Stimulated activated effector memory CD8-positive, alpha-beta T cell treated with anti-CD3 and anti-CD28 coated beads, Interleukin-12 subunit alpha, Interleukin-12 subunit beta, amount 100 ng/mL, for 72 hours (primary cell): ENCODE data around the gene ATE1.
"Not testable (repeated sequence)": the region's sequence is repeated elsewhere in the genome, so short reads cannot be mapped to it uniquely, and the experiment has no call there.

Experiments
- ATAC-seq: fragments of 150-1000 bp; cut with Tn5 transposase; 2 replicates; pipeline ENCODE4 v1.10.0; 2021
- DNase-seq, 2 donors: peaks; one replicate each; pipeline ENCODE4 v3.0.0; 2021 to 2022; ENCODE audit warnings: low spot score in 2 of 2
- H3K27ac Mint-ChIP-seq: one replicate; pipeline ENCODE4 v1.8.0; 2022; ENCODE audit warnings: mild to moderate bottlenecking, mixed read lengths
- H3K36me3 Mint-ChIP-seq: one replicate; pipeline ENCODE4 v1.8.0; 2022; ENCODE audit warnings: mild to moderate bottlenecking, mixed read lengths
- H3K4me1 Mint-ChIP-seq: one replicate; pipeline ENCODE4 v1.8.0; 2022; ENCODE audit warnings: mixed read lengths
- H3K4me3 Mint-ChIP-seq: one replicate; pipeline ENCODE4 v1.8.0; 2022; ENCODE audit warnings: mild to moderate bottlenecking, mixed read lengths
- H3K9me3 Mint-ChIP-seq: one replicate; pipeline ENCODE4 v1.8.0; 2022; ENCODE audit warnings: mixed read lengths

ATE1 gene

GRCh38 chr10:121835376-121835775, 92.5 kb downstream of the ATE1 start:
- Mint-ChIP-seq H3K4me3 (no peak overlapping the region), H3K9me3 (no peaks in the 10 kb centered on the region), H3K36me3 (peaks cover 34% of the 10 kb centered on the region), H3K27ac (no peak overlapping the region), H3K4me1 (peaks cover 10% of the 10 kb centered on the region)
- ATAC-seq (no peak), DNase-seq (no peak)

- no peak for ATAC-seq
- peaks cover 10% of the 10 kb centered on the region for H3K4me1 Mint-ChIP-seq
- no peak overlapping the region for H3K4me3 Mint-ChIP-seq
- H3K27ac Mint-ChIP-seq = no peak overlapping the region
- H3K9me3 Mint-ChIP-seq = no peaks in the 10 kb centered on the region
- peaks cover 38% of the 10 kb centered on the region for H3K36me3 Mint-ChIP-seq
- no peak for DNase-seq
These were observed 93.1 kb downstream of the ATE1 start for GRCh38 chr10:121834757-121835156.

GRCh38 chr10:121833387-121833786, 94.4 kb downstream of the ATE1 start:
- H3K9me3 Mint-ChIP-seq = no peaks in the 10 kb centered on the region
- H3K4me3 Mint-ChIP-seq = no peak overlapping the region
- H3K36me3 Mint-ChIP-seq = peaks cover 39% of the 10 kb centered on the region
- no peak overlapping the region for H3K27ac Mint-ChIP-seq
- no peak for ATAC-seq
- peaks cover 7% of the 10 kb centered on the region for H3K4me1 Mint-ChIP-seq
- no peak for DNase-seq

DNA sequence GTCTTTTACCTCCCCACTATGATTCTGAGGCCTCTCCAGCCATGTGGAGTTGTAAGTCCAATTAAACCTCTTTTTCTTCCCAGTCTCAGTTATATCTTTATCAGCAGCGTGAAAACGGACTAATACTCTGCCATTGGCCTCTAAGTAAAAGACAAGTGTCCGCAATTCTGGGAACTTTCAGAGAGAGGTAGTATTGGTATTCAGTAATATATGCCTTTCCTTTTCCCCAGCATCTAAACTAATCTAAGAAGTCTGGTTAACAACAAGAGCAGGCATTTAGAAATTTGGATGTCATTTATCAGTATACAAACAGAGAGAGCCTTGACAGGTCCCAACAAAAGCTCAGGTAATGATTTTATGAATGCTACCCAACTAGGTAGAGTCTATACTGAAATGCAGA, 95.2 kb downstream of the ATE1 start:
- Mint-ChIP-seq H3K4me1 (no peaks in the 10 kb centered on the region), H3K9me3 (no peaks in the 10 kb centered on the region), H3K4me3 (no peak overlapping the region), H3K27ac (no peak overlapping the region), H3K36me3 (peaks cover 39% of the 10 kb centered on the region)
- DNase-seq (no peak), ATAC-seq (no peak)

DNA sequence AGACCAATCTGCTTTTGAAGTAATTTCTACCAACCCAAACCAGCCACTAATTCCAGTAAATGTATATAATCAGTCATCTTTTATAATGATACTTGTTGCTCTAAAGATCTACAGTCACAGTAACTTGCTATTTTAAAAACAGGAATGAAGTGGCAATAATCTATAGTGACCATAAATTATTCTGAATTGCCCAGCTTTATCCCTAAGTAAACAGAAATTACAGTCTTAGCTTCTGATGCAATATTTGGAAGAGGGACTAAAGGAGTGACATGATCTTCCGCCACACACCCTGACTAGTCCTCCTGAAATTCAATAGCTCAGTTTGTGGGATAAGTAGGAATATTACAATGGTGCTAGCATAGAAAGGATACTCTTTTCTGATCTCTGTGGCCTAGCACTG, 96.1 kb downstream of the ATE1 start:
- no peak for ATAC-seq
- Mint-ChIP-seq H3K4me3 (no peak overlapping the region), H3K27ac (no peak overlapping the region), H3K9me3 (no peaks in the 10 kb centered on the region), H3K4me1 (no peaks in the 10 kb centered on the region), H3K36me3 (peaks cover 46% of the 10 kb centered on the region)
- DNase-seq = no peak

DNA sequence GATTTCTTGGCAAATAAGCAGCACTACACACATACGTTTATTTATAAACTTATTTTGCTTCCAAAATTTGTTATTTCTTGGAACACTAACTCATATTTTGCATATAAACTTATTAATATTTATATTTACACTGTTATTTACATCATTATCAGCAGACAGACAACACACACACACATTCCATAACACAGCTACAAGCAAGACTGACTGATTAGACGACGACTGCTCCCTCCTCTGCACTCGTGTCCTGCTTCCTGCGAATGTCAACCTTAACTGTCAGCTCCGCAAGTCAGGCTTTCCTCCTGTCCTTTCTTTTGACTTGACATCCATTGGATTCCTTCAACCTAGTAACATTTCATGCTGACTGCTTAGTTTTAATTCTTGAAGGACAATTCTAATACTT, 96.6 kb downstream of the ATE1 start:
- DNase-seq (no peak), ATAC-seq (no peak)
- no peaks in the 10 kb centered on the region for H3K4me1 Mint-ChIP-seq
- H3K4me3 Mint-ChIP-seq = no peak overlapping the region
- peaks cover 42% of the 10 kb centered on the region for H3K36me3 Mint-ChIP-seq
- no peaks in the 10 kb centered on the region for H3K9me3 Mint-ChIP-seq
- no peak overlapping the region for H3K27ac Mint-ChIP-seq

GRCh38 chr10:121830101-121830500, 97.7 kb downstream of the ATE1 start:
- ATAC-seq (no peak), DNase-seq (no peak)
- Mint-ChIP-seq H3K4me1 (no peaks in the 10 kb centered on the region), H3K27ac (no peak overlapping the region), H3K9me3 (no peaks in the 10 kb centered on the region), H3K4me3 (no peak overlapping the region), H3K36me3 (peaks cover 30% of the 10 kb centered on the region)

- Mint-ChIP-seq H3K9me3 (no peaks in the 10 kb centered on the region), H3K27ac (no peak overlapping the region), H3K36me3 (peaks cover 24% of the 10 kb centered on the region), H3K4me3 (no peak overlapping the region), H3K4me1 (no peaks in the 10 kb centered on the region)
- ATAC-seq (peak; percentile 95), DNase-seq (no peak)
These were observed 99.8 kb downstream of the ATE1 start for GRCh38 chr10:121828045-121828444.

GRCh38 chr10:121826773-121827172, 101.1 kb downstream of the ATE1 start:
- not testable (repeated sequence) for DNase-seq, H3K4me3 Mint-ChIP-seq, ATAC-seq, H3K9me3 Mint-ChIP-seq, H3K4me1 Mint-ChIP-seq, H3K27ac Mint-ChIP-seq
- H3K36me3 Mint-ChIP-seq = peaks cover 27% of the 10 kb centered on the region

DNA sequence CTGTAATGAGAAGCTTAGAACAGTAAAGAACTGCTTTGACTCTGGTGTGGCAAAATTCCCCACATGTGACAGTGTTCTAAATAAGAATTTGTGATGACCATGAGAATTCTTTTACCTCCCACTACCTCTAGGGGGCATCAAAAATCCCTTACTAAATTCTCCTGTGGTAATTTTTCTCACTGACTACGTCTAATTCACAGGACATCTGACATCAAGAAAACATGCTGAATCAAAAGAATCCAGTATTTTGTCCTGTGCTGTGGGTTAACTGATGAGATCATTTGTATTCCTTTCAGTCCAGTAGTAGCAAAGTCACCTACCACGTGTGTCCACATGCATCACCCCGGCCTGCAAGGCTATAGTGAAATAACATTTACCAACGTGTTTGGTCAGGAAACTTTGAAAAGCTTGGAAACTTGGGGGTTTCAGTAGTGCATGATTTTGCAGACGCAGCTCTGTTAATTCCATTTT, 103.8 kb downstream of the ATE1 start:
- no peaks in the 10 kb centered on the region for H3K4me1 Mint-ChIP-seq
- no peak overlapping the region for H3K27ac Mint-ChIP-seq
- DNase-seq (no peak), ATAC-seq (peak; percentile 29)
- no peak overlapping the region for H3K4me3 Mint-ChIP-seq
- H3K9me3 Mint-ChIP-seq = no peaks in the 10 kb centered on the region
- H3K36me3 Mint-ChIP-seq = peaks cover 18% of the 10 kb centered on the region

- Mint-ChIP-seq H3K4me1 (no peaks in the 10 kb centered on the region), H3K36me3 (peaks cover 14% of the 10 kb centered on the region), H3K4me3 (no peak overlapping the region), H3K9me3 (no peaks in the 10 kb centered on the region), H3K27ac (peak overlapping the region; percentile 83)
- no peak for DNase-seq
- no peak for ATAC-seq
These were observed 105.1 kb downstream of the ATE1 start for GRCh38 chr10:121822724-121823123.

DNA sequence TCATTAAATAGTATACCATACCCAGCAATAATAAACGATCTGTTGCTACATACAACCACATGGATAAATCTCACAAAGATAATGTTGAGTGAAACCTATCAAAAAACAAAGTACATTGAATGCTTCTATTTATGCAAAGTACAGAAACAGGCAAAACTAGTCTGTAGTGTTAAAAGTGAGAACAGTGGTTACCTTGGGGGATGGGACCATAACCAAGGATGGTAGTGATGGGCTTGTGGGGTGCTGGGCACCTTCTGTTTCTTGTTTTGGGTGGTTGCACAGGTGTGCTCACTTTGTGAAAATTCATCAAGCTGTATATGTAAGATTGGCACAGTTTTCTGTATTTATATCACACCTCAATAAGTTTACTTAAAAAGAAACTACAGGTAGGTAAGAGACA, 105.7 kb downstream of the ATE1 start:
- Mint-ChIP-seq H3K27ac (no peak overlapping the region), H3K4me1 (no peaks in the 10 kb centered on the region), H3K9me3 (no peaks in the 10 kb centered on the region), H3K36me3 (peaks cover 11% of the 10 kb centered on the region), H3K4me3 (no peak overlapping the region)
- DNase-seq (no peak), ATAC-seq (no peak)

- Mint-ChIP-seq H3K9me3 (no peaks in the 10 kb centered on the region), H3K36me3 (peaks cover 6% of the 10 kb centered on the region), H3K4me3 (no peak overlapping the region), H3K4me1 (no peaks in the 10 kb centered on the region), H3K27ac (no peak overlapping the region)
- no peak for ATAC-seq
- no peak for DNase-seq
These were observed 108.8 kb downstream of the ATE1 start for GRCh38 chr10:121819049-121819448.

- H3K27ac Mint-ChIP-seq = no peak overlapping the region
- H3K36me3 Mint-ChIP-seq = peaks cover 6% of the 10 kb centered on the region
- no peak overlapping the region for H3K4me3 Mint-ChIP-seq
- no peaks in the 10 kb centered on the region for H3K9me3 Mint-ChIP-seq
- peak; percentile 34 for ATAC-seq
- DNase-seq = no peak
- H3K4me1 Mint-ChIP-seq = no peaks in the 10 kb centered on the region
These were observed 109.2 kb downstream of the ATE1 start for GRCh38 chr10:121818599-121818998.

DNA sequence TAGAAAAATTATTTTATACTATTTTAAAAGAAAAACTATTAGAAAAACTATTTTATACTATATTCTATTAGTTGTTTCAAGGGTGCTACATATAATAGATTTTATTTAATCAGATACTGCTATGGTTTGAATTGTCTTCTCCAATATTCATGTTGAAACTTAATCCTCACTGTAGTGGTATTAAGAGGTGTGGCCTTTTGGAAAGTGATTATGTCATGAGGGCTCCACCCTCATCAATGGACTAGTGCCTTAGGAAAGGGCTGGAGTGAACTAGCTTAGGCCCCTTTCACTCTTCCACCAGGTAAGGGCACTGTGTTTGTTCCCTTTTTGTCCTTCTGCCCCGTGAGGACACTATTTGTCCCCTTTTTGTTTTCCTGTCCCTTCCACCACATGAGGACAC, 111.6 kb downstream of the ATE1 start:
- Mint-ChIP-seq H3K4me1 (no peaks in the 10 kb centered on the region), H3K4me3 (no peak overlapping the region), H3K9me3 (no peaks in the 10 kb centered on the region), H3K27ac (no peak overlapping the region), H3K36me3 (no peaks in the 10 kb centered on the region)
- DNase-seq (no peak), ATAC-seq (no peak)

GRCh38 chr10:121813857-121814256, 114.0 kb downstream of the ATE1 start:
- Mint-ChIP-seq H3K4me1 (no peaks in the 10 kb centered on the region), H3K36me3 (no peaks in the 10 kb centered on the region), H3K9me3 (no peaks in the 10 kb centered on the region), H3K27ac (no peak overlapping the region), H3K4me3 (no peak overlapping the region)
- ATAC-seq (no peak), DNase-seq (no peak)

GRCh38 chr10:121813211-121813815, 114.5 kb downstream of the ATE1 start:
- no peaks in the 10 kb centered on the region for H3K4me1 Mint-ChIP-seq
- no peak overlapping the region for H3K4me3 Mint-ChIP-seq
- H3K27ac Mint-ChIP-seq = no peak overlapping the region
- DNase-seq (no peak), ATAC-seq (no peak)
- H3K9me3 Mint-ChIP-seq = no peaks in the 10 kb centered on the region
- no peaks in the 10 kb centered on the region for H3K36me3 Mint-ChIP-seq
